ENCODE data around the gene GSTA3.

DNA sequence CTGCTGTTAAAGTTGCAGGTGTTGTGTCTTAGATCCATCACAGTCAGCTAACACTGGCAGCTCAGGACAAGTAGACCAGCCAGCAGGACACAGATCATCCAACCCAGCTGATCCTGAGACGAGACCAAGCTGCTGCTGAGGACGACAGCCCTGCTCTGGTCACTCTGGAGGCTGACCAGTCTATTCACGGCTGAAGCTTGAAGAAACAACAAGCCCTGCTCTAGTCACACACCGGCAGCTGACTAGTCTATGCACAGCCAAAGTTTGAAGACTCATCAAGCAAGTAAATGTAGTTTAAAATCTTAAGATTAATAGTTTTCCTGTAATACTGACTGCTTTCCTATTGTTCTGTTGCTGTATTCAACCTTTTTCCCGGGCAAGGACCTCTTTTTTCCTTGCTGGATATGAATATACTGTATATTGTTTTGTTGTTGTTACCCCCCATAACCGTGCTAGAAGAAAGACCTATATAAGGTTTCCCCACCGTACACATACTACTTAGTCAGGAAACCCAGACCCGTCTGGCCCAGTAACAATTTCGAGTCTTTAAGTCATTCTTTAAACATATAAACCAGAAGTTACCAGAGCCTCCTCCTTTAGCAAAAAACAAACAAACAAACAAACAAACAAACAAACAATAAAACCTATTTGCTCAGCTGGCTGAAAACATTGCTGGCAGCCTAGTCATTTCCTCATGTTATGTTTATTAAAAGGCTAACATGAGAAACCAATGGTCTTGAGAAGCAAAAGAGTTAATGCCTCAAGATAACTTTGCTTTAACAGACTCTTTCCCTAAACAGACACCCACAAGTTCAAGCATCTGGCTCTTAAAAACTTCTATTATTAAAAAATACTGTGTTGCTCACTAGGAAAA lies 16.7 kb upstream of the GSTA3 start:
- TF ChIP-seq, protein P1, sequence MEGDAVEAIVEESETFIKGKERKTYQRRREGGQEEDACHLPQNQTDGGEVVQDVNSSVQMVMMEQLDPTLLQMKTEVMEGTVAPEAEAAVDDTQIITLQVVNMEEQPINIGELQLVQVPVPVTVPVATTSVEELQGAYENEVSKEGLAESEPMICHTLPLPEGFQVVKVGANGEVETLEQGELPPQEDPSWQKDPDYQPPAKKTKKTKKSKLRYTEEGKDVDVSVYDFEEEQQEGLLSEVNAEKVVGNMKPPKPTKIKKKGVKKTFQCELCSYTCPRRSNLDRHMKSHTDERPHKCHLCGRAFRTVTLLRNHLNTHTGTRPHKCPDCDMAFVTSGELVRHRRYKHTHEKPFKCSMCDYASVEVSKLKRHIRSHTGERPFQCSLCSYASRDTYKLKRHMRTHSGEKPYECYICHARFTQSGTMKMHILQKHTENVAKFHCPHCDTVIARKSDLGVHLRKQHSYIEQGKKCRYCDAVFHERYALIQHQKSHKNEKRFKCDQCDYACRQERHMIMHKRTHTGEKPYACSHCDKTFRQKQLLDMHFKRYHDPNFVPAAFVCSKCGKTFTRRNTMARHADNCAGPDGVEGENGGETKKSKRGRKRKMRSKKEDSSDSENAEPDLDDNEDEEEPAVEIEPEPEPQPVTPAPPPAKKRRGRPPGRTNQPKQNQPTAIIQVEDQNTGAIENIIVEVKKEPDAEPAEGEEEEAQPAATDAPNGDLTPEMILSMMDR (IDR thresholded peaks at IDR 0.05) = no peak
- TF ChIP-seq, protein P2, sequence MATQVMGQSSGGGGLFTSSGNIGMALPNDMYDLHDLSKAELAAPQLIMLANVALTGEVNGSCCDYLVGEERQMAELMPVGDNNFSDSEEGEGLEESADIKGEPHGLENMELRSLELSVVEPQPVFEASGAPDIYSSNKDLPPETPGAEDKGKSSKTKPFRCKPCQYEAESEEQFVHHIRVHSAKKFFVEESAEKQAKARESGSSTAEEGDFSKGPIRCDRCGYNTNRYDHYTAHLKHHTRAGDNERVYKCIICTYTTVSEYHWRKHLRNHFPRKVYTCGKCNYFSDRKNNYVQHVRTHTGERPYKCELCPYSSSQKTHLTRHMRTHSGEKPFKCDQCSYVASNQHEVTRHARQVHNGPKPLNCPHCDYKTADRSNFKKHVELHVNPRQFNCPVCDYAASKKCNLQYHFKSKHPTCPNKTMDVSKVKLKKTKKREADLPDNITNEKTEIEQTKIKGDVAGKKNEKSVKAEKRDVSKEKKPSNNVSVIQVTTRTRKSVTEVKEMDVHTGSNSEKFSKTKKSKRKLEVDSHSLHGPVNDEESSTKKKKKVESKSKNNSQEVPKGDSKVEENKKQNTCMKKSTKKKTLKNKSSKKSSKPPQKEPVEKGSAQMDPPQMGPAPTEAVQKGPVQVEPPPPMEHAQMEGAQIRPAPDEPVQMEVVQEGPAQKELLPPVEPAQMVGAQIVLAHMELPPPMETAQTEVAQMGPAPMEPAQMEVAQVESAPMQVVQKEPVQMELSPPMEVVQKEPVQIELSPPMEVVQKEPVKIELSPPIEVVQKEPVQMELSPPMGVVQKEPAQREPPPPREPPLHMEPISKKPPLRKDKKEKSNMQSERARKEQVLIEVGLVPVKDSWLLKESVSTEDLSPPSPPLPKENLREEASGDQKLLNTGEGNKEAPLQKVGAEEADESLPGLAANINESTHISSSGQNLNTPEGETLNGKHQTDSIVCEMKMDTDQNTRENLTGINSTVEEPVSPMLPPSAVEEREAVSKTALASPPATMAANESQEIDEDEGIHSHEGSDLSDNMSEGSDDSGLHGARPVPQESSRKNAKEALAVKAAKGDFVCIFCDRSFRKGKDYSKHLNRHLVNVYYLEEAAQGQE (IDR thresholded peaks at IDR 0.05; ENCODE audit: low read depth, low read length) = no peak

Measured in SK-N-SH (cell line).